ENCODE data around the gene SELENOV.

The SELENOV gene

GRCh38 chr19:39563408-39563807 lies 48.5 kb downstream of the SELENOV start:
- DNase-seq (ENCODE audit: low spot score): no peak
- in situ Hi-C loops (cut with MboI; ENCODE audit: low pct_unique_long_range_greater_than_20kb, low sequenced_read_pairs, unreplicated experiment): no loop called here
- TF ChIP-seq CTCF (IDR thresholded peaks at IDR 0.05; ENCODE audit: extremely low read depth, insufficient read depth, missing control alignments): no peak

DNA sequence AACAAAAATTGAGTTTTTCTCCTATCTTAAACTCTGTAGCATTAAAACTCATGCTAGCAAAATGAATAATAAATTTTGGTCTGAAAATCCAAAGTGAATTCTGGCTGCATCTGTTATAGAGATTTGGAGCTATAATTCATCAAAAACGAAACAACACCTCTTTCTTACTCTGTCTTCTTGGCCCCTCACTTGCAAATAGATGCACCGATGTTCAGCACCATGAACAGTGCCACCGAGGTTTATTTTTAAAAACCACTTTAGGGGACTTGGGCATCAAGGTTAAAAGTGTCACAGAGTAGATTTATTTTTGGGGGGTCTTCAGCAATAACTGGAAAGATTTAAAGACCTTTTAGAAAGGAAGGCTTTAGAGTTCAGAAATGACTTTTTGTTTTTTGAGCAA lies 51.1 kb downstream of the SELENOV start:
- no peak for TF ChIP-seq CTCF (IDR thresholded peaks at IDR 0.05; ENCODE audit: extremely low read depth, insufficient read depth, missing control alignments)
- DNase-seq (ENCODE audit: low spot score): no peak
- in situ Hi-C loops (cut with MboI; ENCODE audit: low pct_unique_long_range_greater_than_20kb, low sequenced_read_pairs, unreplicated experiment): no loop called here

- in situ Hi-C loops (cut with MboI; ENCODE audit: low pct_unique_long_range_greater_than_20kb, low sequenced_read_pairs, unreplicated experiment): no loop called here
- no peak for TF ChIP-seq CTCF (IDR thresholded peaks at IDR 0.05; ENCODE audit: extremely low read depth, insufficient read depth, missing control alignments)
- DNase-seq (ENCODE audit: low spot score): no peak
These were observed 53.7 kb downstream of the SELENOV start for GRCh38 chr19:39568604-39569003.
